IPS-18c (cell line): ENCODE data around the gene LAMTOR1.
A peak's percentile ranks its signal among the peaks of the same experiment; 100 is the strongest.
"Not testable (repeated sequence)": the region's sequence is repeated elsewhere in the genome, so short reads cannot be mapped to it uniquely, and the experiment has no call there.

Source experiments
- H3K4me3 ChIP-seq: 2 replicates; pipeline ENCODE4 v1.7.0; 2013; ENCODE audit warnings: low read depth, mild to moderate bottlenecking, low read length, moderate library complexity; ENCODE audit not compliant: insufficient read depth
- H3K9me3 ChIP-seq: one replicate; pipeline ENCODE4 v1.6.1; 2013; ENCODE audit warnings: mild to moderate bottlenecking, low read length, moderate library complexity; ENCODE audit not compliant: control insufficient read depth, insufficient read depth

Gene LAMTOR1

GRCh38 chr11:72102946-72103753, at the start of gene LAMTOR1:
LAMTOR1 (minus strand) TSS chr11:72103297; CDS start chr11:72103224, 73 bp downstream.
- no peaks in the 10 kb centered on the region for H3K9me3 ChIP-seq
- peak within 1 kb of the TSS; percentile 94 for H3K4me3 ChIP-seq

- Histone ChIP-seq H3K9me3 (no peaks in the 10 kb centered on the region), H3K4me3 (no peak overlapping the region)
Observed at GRCh38 chr11:72150882-72151281, 47.8 kb upstream of the LAMTOR1 start.

GRCh38 chr11:72146625-72147024, 43.5 kb upstream of the LAMTOR1 start:
- peaks cover 2% of the 10 kb centered on the region for H3K9me3 ChIP-seq
- H3K4me3 ChIP-seq: no peak overlapping the region

- Histone ChIP-seq H3K9me3 (peaks cover 2% of the 10 kb centered on the region), H3K4me3 (no peak overlapping the region)
Observed at GRCh38 chr11:72144807-72145565, 41.9 kb upstream of the LAMTOR1 start.

- not testable (repeated sequence) for H3K9me3 ChIP-seq, H3K4me3 ChIP-seq
Observed at GRCh38 chr11:72142543-72142942, 39.4 kb upstream of the LAMTOR1 start.

GRCh38 chr11:72142086-72142485, 39.0 kb upstream of the LAMTOR1 start:
- H3K9me3 ChIP-seq, H3K4me3 ChIP-seq: not testable (repeated sequence)

GRCh38 chr11:72141066-72141465, 38.0 kb upstream of the LAMTOR1 start:
- peaks cover 2% of the 10 kb centered on the region for H3K9me3 ChIP-seq
- no peak overlapping the region for H3K4me3 ChIP-seq

- no peak overlapping the region for H3K4me3 ChIP-seq
- H3K9me3 ChIP-seq: peaks cover 2% of the 10 kb centered on the region
Observed at GRCh38 chr11:72140661-72141060, 37.6 kb upstream of the LAMTOR1 start.

- H3K9me3 ChIP-seq: no peaks in the 10 kb centered on the region
- no peak overlapping the region for H3K4me3 ChIP-seq
Observed at GRCh38 chr11:72139500-72139899, 36.4 kb upstream of the LAMTOR1 start.

- Histone ChIP-seq H3K9me3 (no peaks in the 10 kb centered on the region), H3K4me3 (no peak overlapping the region)
Observed at GRCh38 chr11:72138821-72139390, 35.8 kb upstream of the LAMTOR1 start.

- no peak overlapping the region for H3K4me3 ChIP-seq
- H3K9me3 ChIP-seq: no peaks in the 10 kb centered on the region
Observed at GRCh38 chr11:72136684-72137262, 33.7 kb upstream of the LAMTOR1 start.

GRCh38 chr11:72135891-72136683, 33.0 kb upstream of the LAMTOR1 start:
- H3K9me3 ChIP-seq: no peaks in the 10 kb centered on the region
- H3K4me3 ChIP-seq: no peak overlapping the region

GRCh38 chr11:72135473-72135872, 32.4 kb upstream of the LAMTOR1 start, which contains the start of gene FOLR3:
FOLR3 (plus strand) TSS chr11:72135725; CDS start chr11:72135953, 228 bp downstream.
- H3K9me3 ChIP-seq, H3K4me3 ChIP-seq: not testable (repeated sequence)

- Histone ChIP-seq H3K4me3 (no peak overlapping the region), H3K9me3 (no peaks in the 10 kb centered on the region)
Observed at GRCh38 chr11:72132646-72133045, 29.5 kb upstream of the LAMTOR1 start.

- Histone ChIP-seq H3K4me3 (no peak overlapping the region), H3K9me3 (no peaks in the 10 kb centered on the region)
Observed at GRCh38 chr11:72129381-72129780, 26.3 kb upstream of the LAMTOR1 start.

- H3K4me3 ChIP-seq: no peak overlapping the region
- H3K9me3 ChIP-seq: no peaks in the 10 kb centered on the region
Observed at GRCh38 chr11:72127923-72128322, 24.8 kb upstream of the LAMTOR1 start.

GRCh38 chr11:72125956-72126355, 22.9 kb upstream of the LAMTOR1 start:
- H3K4me3 ChIP-seq: no peak overlapping the region
- H3K9me3 ChIP-seq: no peaks in the 10 kb centered on the region
